HL-60 (cell line): ENCODE measurements around the gene AGPAT4.

Experiments used
- CTCF ChIP-seq: IDR thresholded peaks from one replicate; pipeline ENCODE4 v1.5.1; 2011; ENCODE audit warnings: low read length, control low read depth, inconsistent platforms; ENCODE audit not compliant: insufficient read depth
- POLR2AphosphoS5 ChIP-seq: IDR thresholded peaks from 2 replicates; pipeline ENCODE4 v1.6.1; 2012; ENCODE audit warnings: low read depth
- SPI1 ChIP-seq: IDR thresholded peaks from 2 replicates; pipeline ENCODE4 v1.6.1; 2012; ENCODE audit warnings: low read depth, mild to moderate bottlenecking, borderline replicate concordance

DNA sequence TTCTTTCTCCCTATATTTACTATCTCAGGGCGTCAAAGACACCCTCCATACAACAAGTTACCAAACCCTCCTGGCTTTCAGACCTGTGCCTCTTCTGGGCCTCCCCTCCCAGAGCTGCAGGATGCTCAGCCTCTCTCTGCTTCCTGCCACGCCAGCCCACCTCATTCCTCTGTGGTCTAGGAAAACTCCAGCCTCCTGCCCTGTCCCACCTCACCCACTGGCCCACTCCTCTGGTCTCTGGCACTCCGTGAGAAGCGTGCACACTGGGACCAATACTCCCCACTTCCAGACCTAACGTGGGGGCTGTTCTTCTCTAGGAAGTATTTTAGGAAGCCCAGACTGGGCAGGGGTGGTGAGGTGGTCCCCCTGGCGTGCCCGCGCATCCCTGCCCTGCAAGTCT, 9.7 kb downstream of the AGPAT4 start:
- TF ChIP-seq CTCF: no peak
- no peak for TF ChIP-seq POLR2AphosphoS5
- no peak for TF ChIP-seq SPI1
